IPS-20b (cell line): ENCODE data around the gene PPP4R2.

Experiments used
- H3K27ac ChIP-seq: one replicate; pipeline ENCODE4 v1.5.1; 2013; ENCODE audit warnings: low read length
- H3K27me3 ChIP-seq: 2 replicates; pipeline ENCODE4 v1.6.1; 2013; ENCODE audit warnings: mild to moderate bottlenecking, low read length, inconsistent platforms; ENCODE audit not compliant: insufficient read depth
- H3K36me3 ChIP-seq: 2 replicates; pipeline ENCODE4 v1.6.1; 2013; ENCODE audit warnings: low read depth, mild to moderate bottlenecking, inconsistent platforms, low read length, moderate library complexity; ENCODE audit not compliant: insufficient read depth
- H3K4me1 ChIP-seq: 2 replicates; pipeline ENCODE4 v1.6.1; 2013; ENCODE audit warnings: mild to moderate bottlenecking, control low read depth, inconsistent platforms, low read length, moderate library complexity; ENCODE audit not compliant: insufficient read depth
- H3K4me3 ChIP-seq: 2 replicates; pipeline ENCODE4 v1.5.1; 2013; ENCODE audit warnings: mild to moderate bottlenecking, low read length, inconsistent platforms
- H3K9ac ChIP-seq: 2 replicates; pipeline ENCODE4 v1.6.1; 2013; ENCODE audit warnings: low read depth, mild to moderate bottlenecking, inconsistent platforms, low read length, moderate library complexity
- H3K9me3 ChIP-seq: 2 replicates; pipeline ENCODE4 v1.6.1; 2013; ENCODE audit warnings: mild to moderate bottlenecking, low read depth, low read length, inconsistent platforms; ENCODE audit not compliant: insufficient read depth

The PPP4R2 gene

GRCh38 chr3:73100741-73101559 lies 104.3 kb downstream of the PPP4R2 start:
- no peak overlapping the region for H3K9ac ChIP-seq
- no peaks in the 10 kb centered on the region for H3K27me3 ChIP-seq
- H3K9me3 ChIP-seq, result no peaks in the 10 kb centered on the region
- no peaks in the 10 kb centered on the region for H3K36me3 ChIP-seq
- no peaks in the 10 kb centered on the region for H3K4me1 ChIP-seq
- H3K27ac ChIP-seq, result no peak overlapping the region
- no peak overlapping the region for H3K4me3 ChIP-seq

GRCh38 chr3:73101881-73102280 lies 105.3 kb downstream of the PPP4R2 start:
- no peak overlapping the region for H3K9ac ChIP-seq
- H3K9me3 ChIP-seq, result no peaks in the 10 kb centered on the region
- no peaks in the 10 kb centered on the region for H3K36me3 ChIP-seq
- H3K4me1 ChIP-seq, result no peaks in the 10 kb centered on the region
- H3K4me3 ChIP-seq, result no peak overlapping the region
- H3K27me3 ChIP-seq, result no peaks in the 10 kb centered on the region
- no peak overlapping the region for H3K27ac ChIP-seq

GRCh38 chr3:73107215-73107614 lies 110.6 kb downstream of the PPP4R2 start:
- Histone ChIP-seq H3K27me3 (no peaks in the 10 kb centered on the region), H3K4me1 (no peaks in the 10 kb centered on the region), H3K27ac (no peak overlapping the region), H3K9ac (no peak overlapping the region), H3K9me3 (no peaks in the 10 kb centered on the region), H3K36me3 (no peaks in the 10 kb centered on the region), H3K4me3 (no peak overlapping the region)

GRCh38 chr3:73107676-73108187 lies 111.1 kb downstream of the PPP4R2 start:
- Histone ChIP-seq H3K27me3 (no peaks in the 10 kb centered on the region), H3K9me3 (no peaks in the 10 kb centered on the region), H3K36me3 (no peaks in the 10 kb centered on the region), H3K9ac (no peak overlapping the region), H3K4me3 (no peak overlapping the region), H3K27ac (no peak overlapping the region), H3K4me1 (no peaks in the 10 kb centered on the region)

GRCh38 chr3:73108750-73109149 lies 112.1 kb downstream of the PPP4R2 start:
- no peak overlapping the region for H3K27ac ChIP-seq
- no peaks in the 10 kb centered on the region for H3K36me3 ChIP-seq
- no peak overlapping the region for H3K4me3 ChIP-seq
- no peaks in the 10 kb centered on the region for H3K27me3 ChIP-seq
- no peaks in the 10 kb centered on the region for H3K4me1 ChIP-seq
- H3K9me3 ChIP-seq, result no peaks in the 10 kb centered on the region
- H3K9ac ChIP-seq, result no peak overlapping the region

GRCh38 chr3:73110530-73110929 lies 113.9 kb downstream of the PPP4R2 start:
- no peaks in the 10 kb centered on the region for H3K27me3 ChIP-seq
- no peaks in the 10 kb centered on the region for H3K36me3 ChIP-seq
- no peak overlapping the region for H3K4me3 ChIP-seq
- no peak overlapping the region for H3K9ac ChIP-seq
- H3K27ac ChIP-seq, result no peak overlapping the region
- no peaks in the 10 kb centered on the region for H3K4me1 ChIP-seq
- H3K9me3 ChIP-seq, result no peaks in the 10 kb centered on the region

- no peak overlapping the region for H3K27ac ChIP-seq
- no peaks in the 10 kb centered on the region for H3K36me3 ChIP-seq
- no peaks in the 10 kb centered on the region for H3K4me1 ChIP-seq
- H3K4me3 ChIP-seq, result no peak overlapping the region
- H3K9ac ChIP-seq, result no peak overlapping the region
- H3K27me3 ChIP-seq, result no peaks in the 10 kb centered on the region
- no peaks in the 10 kb centered on the region for H3K9me3 ChIP-seq
These were observed 118.1 kb downstream of the PPP4R2 start for GRCh38 chr3:73114711-73115110.

- Histone ChIP-seq H3K9me3 (no peaks in the 10 kb centered on the region), H3K4me3 (no peak overlapping the region), H3K36me3 (no peaks in the 10 kb centered on the region), H3K27me3 (no peaks in the 10 kb centered on the region), H3K4me1 (no peaks in the 10 kb centered on the region), H3K27ac (no peak overlapping the region), H3K9ac (no peak overlapping the region)
These were observed 119.2 kb downstream of the PPP4R2 start for GRCh38 chr3:73115806-73116205.
